Measurements from ENCODE around the gene RAB20. TPM values are rescaled to one million over a fixed set of nuclear protein-coding genes. Genes with fewer than 3 reads are reported as not detected.
A peak's percentile ranks its signal among the peaks of the same experiment; 100 is the strongest.

Gene RAB20
- total RNA-seq, 1 donor from 2014 or later: 3.8 TPM

DNA sequence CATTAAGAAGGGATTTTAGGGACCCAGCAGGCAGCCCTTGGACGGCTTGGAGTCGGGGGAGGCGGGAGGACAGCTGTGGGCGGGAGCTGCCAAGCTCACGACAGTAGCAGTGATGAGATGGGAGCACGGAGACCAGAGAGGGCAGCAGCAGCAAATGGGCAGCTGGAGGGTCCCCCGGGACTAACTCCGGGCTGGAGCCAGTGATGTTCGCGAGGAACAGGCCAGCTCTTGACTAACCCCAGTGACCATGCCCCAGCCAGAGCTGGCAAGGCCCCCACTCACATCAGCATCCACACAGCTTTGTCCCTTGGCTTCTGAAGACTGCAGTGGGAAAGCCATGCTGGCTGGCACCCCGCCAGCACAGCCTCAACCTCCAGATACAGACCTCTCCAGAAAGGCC, 81.9 kb downstream of the RAB20 start:
- no peaks in the 10 kb centered on the region for H3K27me3 Mint-ChIP-seq
- H3K9me3 Mint-ChIP-seq (ENCODE audit: low read depth): no peaks in the 10 kb centered on the region
- H3K4me3 Mint-ChIP-seq (ENCODE audit: low read depth): no peak overlapping the region
- no peak for DNase-seq (ENCODE audit: low spot score, unreplicated experiment)
- H3K36me3 Mint-ChIP-seq (ENCODE audit: insufficient read depth): peaks cover 7% of the 10 kb centered on the region
- no peak overlapping the region for H3K27ac Mint-ChIP-seq
- H3K4me1 Mint-ChIP-seq (ENCODE audit: low read depth): no peaks in the 10 kb centered on the region
- no peak for TF ChIP-seq CTCF (IDR thresholded peaks at IDR 0.05; ENCODE audit: unreplicated experiment)

DNA sequence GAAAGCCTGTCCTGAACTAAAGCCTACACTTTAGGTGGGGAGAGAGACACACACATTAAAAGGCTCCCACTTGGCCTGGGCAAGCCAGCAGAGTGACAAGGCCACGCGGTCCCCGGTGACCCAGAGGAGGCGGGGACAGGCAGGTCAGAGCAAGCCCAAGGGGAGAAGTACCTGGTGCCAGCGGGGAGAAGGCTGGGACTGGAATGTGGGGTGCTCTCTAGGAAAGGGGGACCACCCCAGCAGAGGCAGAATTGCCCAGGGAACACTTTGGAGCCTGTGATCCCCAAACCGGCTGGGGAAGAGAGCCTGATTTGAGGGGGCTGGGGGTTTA, 82.3 kb downstream of the RAB20 start:
- H3K27me3 Mint-ChIP-seq: no peaks in the 10 kb centered on the region
- H3K27ac Mint-ChIP-seq: no peak overlapping the region
- H3K9me3 Mint-ChIP-seq (ENCODE audit: low read depth): no peaks in the 10 kb centered on the region
- no peak overlapping the region for H3K4me3 Mint-ChIP-seq (ENCODE audit: low read depth)
- TF ChIP-seq CTCF (IDR thresholded peaks at IDR 0.05; ENCODE audit: unreplicated experiment): no peak
- H3K4me1 Mint-ChIP-seq (ENCODE audit: low read depth): no peaks in the 10 kb centered on the region
- DNase-seq (ENCODE audit: low spot score, unreplicated experiment): no peak
- H3K36me3 Mint-ChIP-seq (ENCODE audit: insufficient read depth): peaks cover 9% of the 10 kb centered on the region

- Mint-ChIP-seq H3K9me3 (ENCODE audit: low read depth) (no peaks in the 10 kb centered on the region), H3K27me3 (no peaks in the 10 kb centered on the region), H3K36me3 (ENCODE audit: insufficient read depth) (peaks cover 13% of the 10 kb centered on the region), H3K4me3 (ENCODE audit: low read depth) (no peak overlapping the region), H3K27ac (peak overlapping the region; percentile 35), H3K4me1 (ENCODE audit: low read depth) (no peaks in the 10 kb centered on the region)
- DNase-seq (ENCODE audit: low spot score, unreplicated experiment): no peak
- no peak for TF ChIP-seq CTCF (IDR thresholded peaks at IDR 0.05; ENCODE audit: unreplicated experiment)
Measured at GRCh38 chr13:110478405-110479214, 82.9 kb downstream of the RAB20 start.

DNA sequence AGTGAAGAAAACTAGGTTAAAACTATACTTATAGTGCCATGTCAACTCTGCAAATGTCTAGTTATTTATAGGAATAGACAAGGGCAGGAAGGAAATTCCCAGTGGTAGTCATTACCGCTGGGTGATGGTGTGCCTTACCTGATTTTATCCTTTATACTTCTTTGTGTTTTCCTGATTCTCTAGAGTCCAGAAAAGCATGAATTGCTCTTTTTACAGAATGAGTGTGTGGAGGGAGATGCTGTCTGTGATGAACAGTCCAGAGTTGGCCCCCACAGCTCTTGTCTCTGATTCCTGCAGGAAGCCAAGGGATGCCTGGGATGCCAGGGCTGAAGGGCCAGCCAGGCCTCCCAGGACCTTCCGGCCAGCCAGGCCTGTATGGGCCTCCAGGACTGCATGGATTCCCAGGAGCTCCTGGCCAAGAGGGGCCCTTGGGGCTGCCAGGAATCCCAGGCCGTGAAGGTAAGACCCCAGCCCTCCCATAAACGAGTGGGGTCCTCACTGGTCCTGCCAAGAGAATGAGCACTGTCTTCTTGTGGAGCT, 83.7 kb downstream of the RAB20 start:
- no peak for TF ChIP-seq CTCF (IDR thresholded peaks at IDR 0.05; ENCODE audit: unreplicated experiment)
- Mint-ChIP-seq H3K36me3 (ENCODE audit: insufficient read depth) (peaks cover 15% of the 10 kb centered on the region), H3K27ac (no peak overlapping the region), H3K9me3 (ENCODE audit: low read depth) (no peaks in the 10 kb centered on the region), H3K4me3 (ENCODE audit: low read depth) (no peak overlapping the region), H3K4me1 (ENCODE audit: low read depth) (no peaks in the 10 kb centered on the region), H3K27me3 (no peaks in the 10 kb centered on the region)
- DNase-seq (ENCODE audit: low spot score, unreplicated experiment): no peak

DNA sequence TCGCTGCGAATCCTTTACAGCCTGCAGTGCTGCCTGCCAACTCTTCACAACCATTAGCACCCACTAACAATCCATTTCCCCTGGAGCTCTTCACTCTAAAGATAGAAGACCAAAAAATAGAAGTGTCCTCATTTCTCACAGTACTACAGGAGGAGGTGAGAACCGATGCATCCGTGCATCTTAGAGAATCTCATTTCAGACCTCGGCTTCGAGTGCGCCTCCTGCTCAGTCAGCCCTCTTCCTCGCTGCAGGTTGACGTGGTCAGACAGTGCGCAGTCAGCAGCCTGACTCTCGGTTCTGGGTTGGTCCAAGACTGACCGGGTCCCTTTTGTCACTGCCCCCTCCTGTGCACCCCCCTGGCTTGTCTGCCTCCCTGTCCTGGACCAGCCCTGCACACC, 85.3 kb downstream of the RAB20 start:
- H3K27me3 Mint-ChIP-seq: no peaks in the 10 kb centered on the region
- no peak overlapping the region for H3K27ac Mint-ChIP-seq
- TF ChIP-seq CTCF (IDR thresholded peaks at IDR 0.05; ENCODE audit: unreplicated experiment): no peak
- H3K9me3 Mint-ChIP-seq (ENCODE audit: low read depth): no peaks in the 10 kb centered on the region
- no peaks in the 10 kb centered on the region for H3K4me1 Mint-ChIP-seq (ENCODE audit: low read depth)
- DNase-seq (ENCODE audit: low spot score, unreplicated experiment): no peak
- H3K36me3 Mint-ChIP-seq (ENCODE audit: insufficient read depth): peaks cover 19% of the 10 kb centered on the region
- H3K4me3 Mint-ChIP-seq (ENCODE audit: low read depth): no peak overlapping the region
